ENCODE results near the gene GAPDH.
"Not testable (repeated sequence)": the region's sequence is repeated elsewhere in the genome, so short reads cannot be mapped to it uniquely, and the experiment has no call there.

GAPDH gene

GRCh38 chr12:6556857-6557256, 22.5 kb downstream of the GAPDH start:
- ATAC-seq = no peak
- H3K9me3 Mint-ChIP-seq = no peaks in the 10 kb centered on the region
- H3K4me3 Mint-ChIP-seq = peak overlapping the region; percentile 94
- H3K27me3 Mint-ChIP-seq = no peaks in the 10 kb centered on the region
- H3K4me1 Mint-ChIP-seq = peaks cover 57% of the 10 kb centered on the region
- no peak for DNase-seq
- H3K36me3 Mint-ChIP-seq (ENCODE audit: low read depth) = peaks cover 38% of the 10 kb centered on the region
- peak overlapping the region; percentile 79 for H3K27ac Mint-ChIP-seq

GRCh38 chr12:6558014-6558760, 23.9 kb downstream of the GAPDH start:
- Mint-ChIP-seq H3K27ac (peak overlapping the region; percentile 46), H3K36me3 (ENCODE audit: low read depth) (peaks cover 50% of the 10 kb centered on the region), H3K4me1 (peaks cover 49% of the 10 kb centered on the region)
- DNase-seq = peak; percentile 45
- not testable (repeated sequence) for H3K27me3 Mint-ChIP-seq, H3K9me3 Mint-ChIP-seq, H3K4me3 Mint-ChIP-seq
- ATAC-seq = peak; percentile 8

- H3K9me3 Mint-ChIP-seq = no peaks in the 10 kb centered on the region
- DNase-seq (no peak), ATAC-seq (no peak)
- H3K27me3 Mint-ChIP-seq = no peaks in the 10 kb centered on the region
- no peak overlapping the region for H3K4me3 Mint-ChIP-seq
- H3K27ac Mint-ChIP-seq = no peak overlapping the region
- peaks cover 58% of the 10 kb centered on the region for H3K36me3 Mint-ChIP-seq (ENCODE audit: low read depth)
- peaks cover 41% of the 10 kb centered on the region for H3K4me1 Mint-ChIP-seq
Measured at GRCh38 chr12:6559500-6559899, 25.2 kb downstream of the GAPDH start.

- H3K4me1 Mint-ChIP-seq = peaks cover 41% of the 10 kb centered on the region
- H3K27ac Mint-ChIP-seq = peak overlapping the region; percentile 39
- no peak for DNase-seq
- no peak overlapping the region for H3K4me3 Mint-ChIP-seq
- H3K27me3 Mint-ChIP-seq = no peaks in the 10 kb centered on the region
- H3K36me3 Mint-ChIP-seq (ENCODE audit: low read depth) = peaks cover 64% of the 10 kb centered on the region
- no peaks in the 10 kb centered on the region for H3K9me3 Mint-ChIP-seq
- ATAC-seq = no peak
Measured at GRCh38 chr12:6560501-6561205, 26.3 kb downstream of the GAPDH start.

GRCh38 chr12:6562881-6563280, 28.6 kb downstream of the GAPDH start:
- Mint-ChIP-seq H3K9me3 (no peaks in the 10 kb centered on the region), H3K27me3 (no peaks in the 10 kb centered on the region), H3K4me1 (peaks cover 54% of the 10 kb centered on the region), H3K36me3 (ENCODE audit: low read depth) (peaks cover 79% of the 10 kb centered on the region), H3K4me3 (no peak overlapping the region), H3K27ac (no peak overlapping the region)
- no peak for DNase-seq
- ATAC-seq = no peak

- Mint-ChIP-seq H3K27me3 (no peaks in the 10 kb centered on the region), H3K36me3 (ENCODE audit: low read depth) (peaks cover 84% of the 10 kb centered on the region), H3K4me1 (peaks cover 56% of the 10 kb centered on the region), H3K27ac (no peak overlapping the region), H3K4me3 (no peak overlapping the region), H3K9me3 (no peaks in the 10 kb centered on the region)
- peak; percentile 81 for DNase-seq
- ATAC-seq = peak; percentile 33
Measured at GRCh38 chr12:6563448-6564050, 29.2 kb downstream of the GAPDH start.

- H3K27me3 Mint-ChIP-seq = no peaks in the 10 kb centered on the region
- peaks cover 73% of the 10 kb centered on the region for H3K36me3 Mint-ChIP-seq (ENCODE audit: low read depth)
- H3K9me3 Mint-ChIP-seq = no peaks in the 10 kb centered on the region
- H3K4me1 Mint-ChIP-seq = peaks cover 60% of the 10 kb centered on the region
- ATAC-seq (no peak), DNase-seq (no peak)
- peak overlapping the region; percentile 100 for H3K4me3 Mint-ChIP-seq
- peak overlapping the region; percentile 100 for H3K27ac Mint-ChIP-seq
Measured at GRCh38 chr12:6567112-6567670, 32.9 kb downstream of the GAPDH start.

GRCh38 chr12:6569312-6569711, 35.0 kb downstream of the GAPDH start:
- Mint-ChIP-seq H3K9me3 (no peaks in the 10 kb centered on the region), H3K36me3 (ENCODE audit: low read depth) (peaks cover 72% of the 10 kb centered on the region), H3K4me3 (peak overlapping the region; percentile 100), H3K27ac (peak overlapping the region; percentile 37), H3K4me1 (peaks cover 50% of the 10 kb centered on the region), H3K27me3 (no peaks in the 10 kb centered on the region)
- DNase-seq = no peak
- no peak for ATAC-seq

GRCh38 chr12:6569786-6570185, 35.5 kb downstream of the GAPDH start:
- H3K4me3 Mint-ChIP-seq = peak overlapping the region; percentile 100
- peaks cover 50% of the 10 kb centered on the region for H3K4me1 Mint-ChIP-seq
- H3K27ac Mint-ChIP-seq = peak overlapping the region; percentile 37
- DNase-seq (no peak), ATAC-seq (no peak)
- H3K36me3 Mint-ChIP-seq (ENCODE audit: low read depth) = peaks cover 74% of the 10 kb centered on the region
- H3K27me3 Mint-ChIP-seq = no peaks in the 10 kb centered on the region
- no peaks in the 10 kb centered on the region for H3K9me3 Mint-ChIP-seq

GRCh38 chr12:6570264-6570887, 36.1 kb downstream of the GAPDH start:
- peak overlapping the region; percentile 33 for H3K27ac Mint-ChIP-seq
- H3K9me3 Mint-ChIP-seq = no peaks in the 10 kb centered on the region
- H3K4me3 Mint-ChIP-seq = peak overlapping the region; percentile 100
- DNase-seq = peak; percentile 67
- H3K4me1 Mint-ChIP-seq = peaks cover 49% of the 10 kb centered on the region
- peaks cover 73% of the 10 kb centered on the region for H3K36me3 Mint-ChIP-seq (ENCODE audit: low read depth)
- no peak for ATAC-seq
- H3K27me3 Mint-ChIP-seq = no peaks in the 10 kb centered on the region

GRCh38 chr12:6573001-6573400, 38.7 kb downstream of the GAPDH start:
- peaks cover 34% of the 10 kb centered on the region for H3K4me1 Mint-ChIP-seq
- no peak for ATAC-seq
- H3K36me3 Mint-ChIP-seq (ENCODE audit: low read depth) = peaks cover 72% of the 10 kb centered on the region
- H3K27ac Mint-ChIP-seq = no peak overlapping the region
- H3K27me3 Mint-ChIP-seq = no peaks in the 10 kb centered on the region
- no peaks in the 10 kb centered on the region for H3K9me3 Mint-ChIP-seq
- DNase-seq = no peak
- no peak overlapping the region for H3K4me3 Mint-ChIP-seq

- no peak for ATAC-seq
- no peak for DNase-seq
- H3K9me3 Mint-ChIP-seq = no peaks in the 10 kb centered on the region
- no peak overlapping the region for H3K4me3 Mint-ChIP-seq
- peaks cover 24% of the 10 kb centered on the region for H3K4me1 Mint-ChIP-seq
- H3K27ac Mint-ChIP-seq = peak overlapping the region; percentile 50
- H3K36me3 Mint-ChIP-seq (ENCODE audit: low read depth) = peaks cover 73% of the 10 kb centered on the region
- H3K27me3 Mint-ChIP-seq = no peaks in the 10 kb centered on the region
Measured at GRCh38 chr12:6574576-6575295, 40.4 kb downstream of the GAPDH start.

GRCh38 chr12:6575648-6576047, 41.3 kb downstream of the GAPDH start:
- Mint-ChIP-seq H3K27me3 (no peaks in the 10 kb centered on the region), H3K36me3 (ENCODE audit: low read depth) (peaks cover 72% of the 10 kb centered on the region), H3K4me1 (peaks cover 17% of the 10 kb centered on the region), H3K9me3 (no peaks in the 10 kb centered on the region), H3K4me3 (no peak overlapping the region), H3K27ac (peak overlapping the region; percentile 50)
- ATAC-seq = no peak
- no peak for DNase-seq

GRCh38 chr12:6582196-6582595, 47.9 kb downstream of the GAPDH start:
- no peak overlapping the region for H3K4me3 Mint-ChIP-seq
- peaks cover 63% of the 10 kb centered on the region for H3K36me3 Mint-ChIP-seq (ENCODE audit: low read depth)
- DNase-seq (no peak), ATAC-seq (no peak)
- H3K4me1 Mint-ChIP-seq = no peaks in the 10 kb centered on the region
- no peaks in the 10 kb centered on the region for H3K27me3 Mint-ChIP-seq
- H3K9me3 Mint-ChIP-seq = no peaks in the 10 kb centered on the region
- no peak overlapping the region for H3K27ac Mint-ChIP-seq

Measured in activated naive CD8-positive, alpha-beta T cell treated with anti-CD3 and anti-CD28 coated beads, Interleukin-2, amount 50 U/mL, for 24 hours (primary cell).